ENCODE measurements around the gene SH3D21. TPM values are rescaled to one million over a fixed set of nuclear protein-coding genes. Genes with fewer than 3 reads are reported as not detected.

The SH3D21 gene
- total and polyA plus RNA-seq, 10 donors: 1.7 to 9.4 (median 4.0) TPM

DNA sequence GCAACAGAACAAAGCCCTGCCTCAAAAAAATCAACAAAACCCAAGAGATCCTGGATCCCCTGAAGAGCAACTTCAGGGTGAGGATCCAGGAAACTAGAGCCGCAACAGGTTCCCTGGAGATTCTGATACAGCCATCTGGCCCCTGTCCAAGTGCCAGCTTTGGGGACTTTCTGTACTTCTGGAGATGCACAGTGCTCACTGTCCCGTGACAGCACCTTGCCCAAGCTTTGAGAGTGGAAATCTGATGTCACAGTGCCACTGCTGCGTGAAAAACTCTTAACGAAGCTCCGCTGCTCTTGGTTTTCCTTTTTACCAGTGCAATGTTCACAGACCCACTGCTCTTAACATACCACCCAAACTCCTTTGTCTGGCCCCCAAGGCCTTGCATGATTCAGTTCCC is 53.2 kb downstream of the SH3D21 start:
- H3K36me3 ChIP-seq: peaks cover 0 to 94% (median 48%) of the 10 kb centered on the region in 6 donors
- H3K9me3 ChIP-seq: no peaks in the 10 kb centered on the region
- peak overlapping the region in 1 of 8 donors; percentile 57 for H3K4me3 ChIP-seq
- H3K27ac ChIP-seq: peak overlapping the region in 7 of 8 donors; percentile 61 to 90 (median 86)
- H3K27me3 ChIP-seq (replicated peaks in 1 of 7): no peaks in the 10 kb centered on the region
- TF ChIP-seq POLR2AphosphoS5 (IDR thresholded peaks at IDR 0.05) (no peak), POLR2A (IDR thresholded peaks at IDR 0.05) (no peak)
- TF ChIP-seq, protein P1, sequence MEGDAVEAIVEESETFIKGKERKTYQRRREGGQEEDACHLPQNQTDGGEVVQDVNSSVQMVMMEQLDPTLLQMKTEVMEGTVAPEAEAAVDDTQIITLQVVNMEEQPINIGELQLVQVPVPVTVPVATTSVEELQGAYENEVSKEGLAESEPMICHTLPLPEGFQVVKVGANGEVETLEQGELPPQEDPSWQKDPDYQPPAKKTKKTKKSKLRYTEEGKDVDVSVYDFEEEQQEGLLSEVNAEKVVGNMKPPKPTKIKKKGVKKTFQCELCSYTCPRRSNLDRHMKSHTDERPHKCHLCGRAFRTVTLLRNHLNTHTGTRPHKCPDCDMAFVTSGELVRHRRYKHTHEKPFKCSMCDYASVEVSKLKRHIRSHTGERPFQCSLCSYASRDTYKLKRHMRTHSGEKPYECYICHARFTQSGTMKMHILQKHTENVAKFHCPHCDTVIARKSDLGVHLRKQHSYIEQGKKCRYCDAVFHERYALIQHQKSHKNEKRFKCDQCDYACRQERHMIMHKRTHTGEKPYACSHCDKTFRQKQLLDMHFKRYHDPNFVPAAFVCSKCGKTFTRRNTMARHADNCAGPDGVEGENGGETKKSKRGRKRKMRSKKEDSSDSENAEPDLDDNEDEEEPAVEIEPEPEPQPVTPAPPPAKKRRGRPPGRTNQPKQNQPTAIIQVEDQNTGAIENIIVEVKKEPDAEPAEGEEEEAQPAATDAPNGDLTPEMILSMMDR (IDR thresholded peaks at IDR 0.05 in 8 of 11, conservative IDR thresholded peaks at IDR 0.05 in 3 of 11): no peak
- intact Hi-C loops (cut with DNase I; ENCODE audit: low total_unique reads): no loop called here
- H3K4me1 ChIP-seq: peaks cover 4 to 47% (median 31%) of the 10 kb centered on the region in 6 donors
- 55 to 86% (median 68%) methylated on average over 5 of the region's 5 CpGs for WGBS, 5 donors
- no peak for DNase-seq

DNA sequence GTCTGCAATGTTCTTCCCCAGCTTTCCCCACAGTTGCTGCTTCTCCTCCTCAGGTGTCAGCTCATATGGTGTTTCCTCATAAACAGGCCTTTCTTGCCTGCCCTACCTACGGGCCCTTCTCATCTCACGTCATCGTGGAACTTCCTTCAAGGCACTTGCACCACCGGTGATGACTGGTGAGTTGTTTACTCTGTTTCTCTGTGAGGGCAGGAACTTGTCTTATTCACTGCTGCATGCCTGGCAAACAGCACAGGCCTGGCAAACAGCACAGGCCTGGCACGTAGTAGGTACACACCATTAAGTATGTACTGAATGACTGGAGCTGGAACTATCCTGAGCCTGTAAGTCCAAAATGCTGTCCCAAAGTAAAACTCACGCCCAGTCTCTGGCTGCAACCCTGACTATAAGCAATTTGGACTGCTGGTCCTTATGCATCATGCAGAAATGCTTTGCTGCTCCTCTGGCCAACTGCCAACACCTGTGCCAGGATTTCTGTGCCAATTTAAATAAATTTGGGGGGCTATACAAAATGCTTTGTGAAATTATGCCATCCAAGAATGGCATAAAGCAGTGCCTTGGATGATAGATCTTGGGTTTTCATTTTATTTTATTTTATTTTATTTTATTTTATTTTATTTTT is 53.9 kb downstream of the SH3D21 start:
- Histone ChIP-seq H3K9me3 (no peaks in the 10 kb centered on the region), H3K4me1 (peaks cover 4 to 54% (median 35%) of the 10 kb centered on the region in 6 donors), H3K36me3 (peaks cover 0 to 91% (median 41%) of the 10 kb centered on the region in 6 donors), H3K4me3 (peak overlapping the region in 1 of 8 donors; percentile 57), H3K27ac (peak overlapping the region in 7 of 8 donors; percentile 61 to 90 (median 86)), H3K27me3 (replicated peaks in 1 of 7) (no peaks in the 10 kb centered on the region)
- TF ChIP-seq, protein P1 (IDR thresholded peaks at IDR 0.05 in 8 of 11, conservative IDR thresholded peaks at IDR 0.05 in 3 of 11): no peak
- TF ChIP-seq POLR2AphosphoS5 (IDR thresholded peaks at IDR 0.05): peak in 2 of 3 donors; percentile 9 to 83
- intact Hi-C loops (cut with DNase I; ENCODE audit: low total_unique reads): no loop called here
- no peak for DNase-seq
- 52 to 66% (median 61%) methylated on average over 6 of the region's 6 CpGs for WGBS, 5 donors

DNA sequence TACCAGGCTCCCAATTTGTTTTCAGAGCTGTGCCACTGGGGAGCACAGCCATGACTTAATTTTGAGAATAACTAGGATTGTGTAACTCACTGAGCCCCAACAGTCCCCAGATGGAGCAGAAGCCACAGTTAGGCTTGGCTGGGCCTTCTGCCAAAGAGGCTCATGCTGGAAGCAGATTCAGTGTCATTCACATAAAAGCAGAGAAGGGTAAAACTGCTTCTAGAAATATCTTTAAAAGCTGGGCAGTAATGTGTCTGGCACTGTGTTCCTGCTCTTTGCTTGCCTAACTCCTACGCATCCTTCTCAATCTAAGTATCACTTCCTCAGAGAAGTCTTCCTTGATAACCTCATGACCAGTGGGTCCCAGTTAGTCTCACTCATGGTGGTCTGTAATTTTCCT is 59.2 kb downstream of the SH3D21 start:
- intact Hi-C loops (cut with DNase I; ENCODE audit: low total_unique reads): no loop called here
- peaks cover 0 to 60% (median 16%) of the 10 kb centered on the region in 6 donors for H3K36me3 ChIP-seq
- H3K4me3 ChIP-seq: peak overlapping the region in 1 of 8 donors; percentile 54
- DNase-seq: no peak
- peaks cover 27 to 86% (median 67%) of the 10 kb centered on the region in 6 donors for H3K4me1 ChIP-seq
- peak overlapping the region in 7 of 8 donors; percentile 77 to 97 (median 84) for H3K27ac ChIP-seq
- TF ChIP-seq POLR2A (IDR thresholded peaks at IDR 0.05) (no peak), POLR2AphosphoS5 (IDR thresholded peaks at IDR 0.05) (peak in 1 of 3 donors; percentile 4)
- WGBS, 5 donors: 34 to 50% (median 48%) methylated on average over 1 of the region's 1 CpG
- no peaks in the 10 kb centered on the region for H3K9me3 ChIP-seq
- H3K27me3 ChIP-seq (replicated peaks in 1 of 7): no peaks in the 10 kb centered on the region

DNA sequence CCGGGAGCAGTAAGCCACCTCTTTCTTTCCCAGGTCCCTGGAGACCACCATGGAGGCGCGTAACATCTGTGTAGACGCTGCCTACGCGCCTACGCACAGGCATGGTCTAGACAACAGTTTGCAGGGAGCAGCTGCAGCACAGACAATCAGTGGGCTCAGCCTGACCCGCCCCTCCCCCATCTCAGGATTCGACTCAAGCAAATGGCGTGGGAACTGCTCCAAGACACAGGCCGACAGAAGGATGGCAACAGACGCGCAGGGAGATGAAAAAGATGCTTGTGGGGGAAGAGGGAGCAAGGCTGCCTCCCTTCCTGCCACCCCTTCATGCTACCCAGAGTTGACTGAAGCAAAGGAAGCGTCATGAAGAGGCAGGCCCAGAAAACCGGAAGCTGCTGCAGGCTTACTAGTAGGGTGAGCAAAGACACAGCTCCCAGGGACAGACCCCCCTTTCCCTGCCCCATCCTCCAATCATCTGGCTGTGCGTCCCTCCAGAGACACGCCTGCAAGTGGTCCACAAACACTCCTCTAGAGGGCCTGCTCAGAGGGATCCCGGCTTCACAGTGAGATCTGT is 60.0 kb downstream of the SH3D21 start:
- intact Hi-C loops (cut with DNase I; ENCODE audit: low total_unique reads): no loop called here
- H3K4me1 ChIP-seq: peaks cover 32 to 86% (median 71%) of the 10 kb centered on the region in 6 donors
- peaks cover 0 to 52% (median 16%) of the 10 kb centered on the region in 6 donors for H3K36me3 ChIP-seq
- peak overlapping the region; percentile 57 to 97 (median 82) for H3K27ac ChIP-seq
- WGBS, 5 donors: 42 to 52% (median 49%) methylated on average over 18 of the region's 18 CpGs
- TF ChIP-seq POLR2AphosphoS5 (IDR thresholded peaks at IDR 0.05) (peak; percentile 46 to 62 (median 60)), POLR2A (IDR thresholded peaks at IDR 0.05) (no peak)
- TF ChIP-seq, protein P1 (IDR thresholded peaks at IDR 0.05 in 8 of 11, conservative IDR thresholded peaks at IDR 0.05 in 3 of 11): peak in 3 of 11 experiments; percentile 9 to 33 (median 17)
- no peaks in the 10 kb centered on the region for H3K27me3 ChIP-seq (replicated peaks in 1 of 7)
- H3K9me3 ChIP-seq: no peaks in the 10 kb centered on the region
- DNase-seq: peak; percentile 91
- H3K4me3 ChIP-seq: peak overlapping the region in 1 of 8 donors; percentile 54

All from spleen (tissue), 11 donors.